ENCODE data around the gene ARSJ. TPM values are rescaled to one million over a fixed set of nuclear protein-coding genes. Genes with fewer than 3 reads are reported as not detected.

The ARSJ gene
- 10 to 100 TPM; 15.0 to 25.0 TPM for total RNA-seq

GRCh38 chr4:113979148-113979904 is at the start of gene ARSJ:
Gene ARSJ (minus strand): TSS chr4:113979647. CDS start chr4:113978834, 813 bp downstream.
- TF ChIP-seq CTCF (IDR thresholded peaks at IDR 0.05): no peak
- Histone ChIP-seq H3K9me3 (no peaks in the 10 kb centered on the region), H3K4me1 (ENCODE audit: control insufficient read depth in 1 of 2, low read depth in 2 of 2) (peaks cover 0 to 18% of the 10 kb centered on the region in 2 donors), H3K36me3 (no peaks in the 10 kb centered on the region), H3K27me3 (replicated peaks; ENCODE audit: insufficient read depth) (no peaks in the 10 kb centered on the region), H3K4me3 (peak within 1 kb of the TSS; percentile 92), H3K27ac (peak within 1 kb of the TSS; percentile 88 to 93)
- ATAC-seq (ENCODE audit: insufficient number of reproducible peaks, low FRiP score, low read depth): peak; percentile 78
- peak; percentile 22 for DNase-seq (ENCODE audit: low spot score)

- no peak for DNase-seq (ENCODE audit: low spot score)
- no peak for TF ChIP-seq CTCF (IDR thresholded peaks at IDR 0.05)
- H3K9me3 ChIP-seq: no peaks in the 10 kb centered on the region
- H3K27me3 ChIP-seq (replicated peaks; ENCODE audit: insufficient read depth): no peaks in the 10 kb centered on the region
- H3K27ac ChIP-seq: no peak overlapping the region
- H3K36me3 ChIP-seq: no peaks in the 10 kb centered on the region
- no peaks in the 10 kb centered on the region for H3K4me1 ChIP-seq (ENCODE audit: control insufficient read depth in 1 of 2, low read depth in 2 of 2)
- no peak overlapping the region for H3K4me3 ChIP-seq
- ATAC-seq (ENCODE audit: insufficient number of reproducible peaks, low FRiP score, low read depth): no peak
Measured at GRCh38 chr4:114028071-114028470, 48.6 kb upstream of the ARSJ start.

DNA sequence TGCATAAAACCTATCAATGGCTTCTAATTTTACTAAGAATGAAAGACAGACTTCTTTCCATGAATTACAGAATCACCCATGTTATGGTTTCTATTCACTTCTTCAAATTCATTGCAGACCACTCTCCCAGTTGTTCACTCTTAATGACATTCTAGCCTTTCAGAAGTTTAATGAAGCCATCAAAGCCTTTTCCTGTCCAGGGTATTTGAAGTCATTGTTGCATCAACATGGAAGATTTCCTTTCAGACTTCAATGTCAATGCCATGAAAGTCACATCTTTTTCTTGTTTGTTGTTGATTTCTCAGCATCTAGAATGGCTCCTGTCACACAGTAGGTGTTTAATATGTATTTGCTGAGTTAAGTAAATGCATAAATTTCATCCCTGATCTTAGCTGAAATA is 48.1 kb upstream of the ARSJ start:
- TF ChIP-seq CTCF (IDR thresholded peaks at IDR 0.05): no peak
- H3K9me3 ChIP-seq: no peaks in the 10 kb centered on the region
- no peaks in the 10 kb centered on the region for H3K27me3 ChIP-seq (replicated peaks; ENCODE audit: insufficient read depth)
- H3K4me3 ChIP-seq: no peak overlapping the region
- no peak overlapping the region for H3K27ac ChIP-seq
- no peaks in the 10 kb centered on the region for H3K4me1 ChIP-seq (ENCODE audit: control insufficient read depth in 1 of 2, low read depth in 2 of 2)
- DNase-seq (ENCODE audit: low spot score) (no peak), ATAC-seq (ENCODE audit: insufficient number of reproducible peaks, low FRiP score, low read depth) (no peak)
- no peaks in the 10 kb centered on the region for H3K36me3 ChIP-seq

DNA sequence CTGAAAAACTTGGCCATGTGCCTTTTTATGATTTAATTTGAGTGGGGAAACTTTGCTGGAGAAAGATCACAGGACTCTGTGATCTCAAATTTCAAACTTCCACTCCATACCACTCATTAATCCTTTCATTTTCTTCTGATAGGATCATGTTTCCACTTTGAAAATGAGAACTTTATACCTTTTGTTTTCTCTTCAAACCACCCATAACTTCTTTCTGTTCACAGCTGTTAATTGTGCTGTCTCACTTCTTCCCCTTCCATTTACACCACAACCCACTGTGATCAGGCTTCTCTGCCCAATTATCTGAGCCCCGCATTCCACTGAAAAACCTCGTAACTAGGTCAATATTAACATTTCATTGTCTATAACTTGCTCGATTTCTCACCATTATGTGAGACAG is 47.0 kb upstream of the ARSJ start:
- H3K36me3 ChIP-seq: no peaks in the 10 kb centered on the region
- H3K9me3 ChIP-seq: no peaks in the 10 kb centered on the region
- DNase-seq (ENCODE audit: low spot score) (no peak), ATAC-seq (ENCODE audit: insufficient number of reproducible peaks, low FRiP score, low read depth) (no peak)
- TF ChIP-seq CTCF (IDR thresholded peaks at IDR 0.05): no peak
- H3K27me3 ChIP-seq (replicated peaks; ENCODE audit: insufficient read depth): no peaks in the 10 kb centered on the region
- no peak overlapping the region for H3K27ac ChIP-seq
- H3K4me1 ChIP-seq (ENCODE audit: control insufficient read depth in 1 of 2, low read depth in 2 of 2): no peaks in the 10 kb centered on the region
- no peak overlapping the region for H3K4me3 ChIP-seq

DNA sequence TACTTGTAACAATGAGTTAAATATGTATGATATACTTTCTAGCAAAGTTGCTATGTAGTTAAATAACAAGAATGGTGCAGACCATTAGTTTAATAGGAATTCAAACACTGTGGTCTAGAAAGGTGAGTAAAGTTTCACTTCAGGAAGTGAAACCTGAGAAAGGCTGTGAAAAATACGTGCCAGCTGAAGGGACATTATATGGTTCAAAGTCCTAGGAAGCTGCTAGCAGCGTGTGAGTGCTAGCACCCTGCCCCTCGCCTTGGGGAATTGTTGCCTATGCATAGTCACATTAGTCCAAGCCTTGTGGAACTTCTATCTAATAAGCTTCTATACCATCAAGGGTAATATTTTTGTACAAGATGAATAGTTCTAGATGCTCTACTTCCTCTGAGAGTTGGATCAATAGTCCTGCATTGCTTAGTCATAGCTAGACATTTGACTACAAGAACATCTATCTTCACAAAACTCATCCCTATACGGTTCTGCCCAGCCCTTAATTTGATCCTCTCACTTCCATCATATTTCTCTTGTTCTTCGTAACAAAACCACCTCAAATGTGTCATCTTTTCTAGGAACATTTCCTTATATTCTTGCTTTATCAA is 45.8 kb upstream of the ARSJ start:
- Histone ChIP-seq H3K4me1 (ENCODE audit: control insufficient read depth in 1 of 2, low read depth in 2 of 2) (no peaks in the 10 kb centered on the region), H3K9me3 (no peaks in the 10 kb centered on the region), H3K27ac (no peak overlapping the region), H3K4me3 (no peak overlapping the region), H3K36me3 (no peaks in the 10 kb centered on the region), H3K27me3 (replicated peaks; ENCODE audit: insufficient read depth) (no peaks in the 10 kb centered on the region)
- no peak for ATAC-seq (ENCODE audit: insufficient number of reproducible peaks, low FRiP score, low read depth)
- no peak for TF ChIP-seq CTCF (IDR thresholded peaks at IDR 0.05)
- DNase-seq (ENCODE audit: low spot score): no peak
